Islet of Langerhans (tissue), 1 donor: Measurements from ENCODE around the gene SLC9A1.

Source experiments
- FAIRE-seq: peaks from one replicate; lab custom pipeline; 2011; peaks lifted over from hg19 to GRCh38; lab: Jason Lieb, UNC

The SLC9A1 gene

DNA sequence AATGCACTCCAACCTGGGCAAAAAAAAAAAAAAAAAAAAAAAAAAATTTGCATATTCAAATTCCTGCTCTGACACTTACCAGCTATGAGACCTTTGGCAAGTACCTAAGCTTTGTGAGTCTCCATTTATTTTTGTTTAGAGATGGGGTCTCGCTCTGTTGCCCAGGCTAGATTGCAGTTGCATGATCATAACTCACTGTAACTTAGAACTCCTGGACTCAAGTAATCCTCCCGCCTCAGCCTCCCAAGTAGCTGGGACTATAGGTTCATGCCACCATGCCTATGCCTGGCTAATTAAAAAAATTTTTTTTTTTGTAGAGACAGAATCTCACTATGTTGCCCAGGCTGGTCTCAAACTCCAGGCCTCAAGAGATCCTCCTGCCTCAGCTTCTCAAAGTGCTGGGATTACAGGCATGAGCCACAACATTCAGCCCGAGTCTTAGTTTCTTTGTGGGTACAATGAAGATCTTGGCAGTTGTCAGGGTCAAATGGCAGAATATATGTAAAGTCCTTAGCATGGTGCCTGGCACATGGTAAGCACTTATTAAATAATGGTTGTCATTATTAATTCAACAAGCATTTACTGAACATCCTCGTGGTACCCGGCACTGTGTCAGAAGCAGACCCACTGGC, 88.8 kb downstream of the SLC9A1 start:
- no peak for FAIRE-seq

DNA sequence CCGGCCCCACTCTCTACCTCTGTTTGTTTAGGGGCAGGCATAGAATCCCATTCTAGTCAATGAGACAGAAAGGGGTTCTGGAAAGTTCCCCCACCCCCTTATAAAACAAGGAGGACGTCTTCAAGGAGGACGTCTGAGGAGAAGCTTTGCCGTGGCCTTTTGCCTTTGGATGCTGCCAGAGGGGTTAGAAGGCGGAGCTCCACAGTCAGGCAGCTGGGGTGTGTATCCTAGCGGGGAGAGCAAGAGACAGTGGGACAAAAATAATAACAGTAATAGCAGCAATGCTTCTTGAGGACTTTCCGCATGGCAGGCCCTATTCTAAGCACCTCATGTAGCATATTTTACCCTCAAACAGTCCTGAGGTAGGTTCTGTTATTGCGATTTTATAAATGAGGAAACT, 94.0 kb downstream of the SLC9A1 start:
- no peak for FAIRE-seq

DNA sequence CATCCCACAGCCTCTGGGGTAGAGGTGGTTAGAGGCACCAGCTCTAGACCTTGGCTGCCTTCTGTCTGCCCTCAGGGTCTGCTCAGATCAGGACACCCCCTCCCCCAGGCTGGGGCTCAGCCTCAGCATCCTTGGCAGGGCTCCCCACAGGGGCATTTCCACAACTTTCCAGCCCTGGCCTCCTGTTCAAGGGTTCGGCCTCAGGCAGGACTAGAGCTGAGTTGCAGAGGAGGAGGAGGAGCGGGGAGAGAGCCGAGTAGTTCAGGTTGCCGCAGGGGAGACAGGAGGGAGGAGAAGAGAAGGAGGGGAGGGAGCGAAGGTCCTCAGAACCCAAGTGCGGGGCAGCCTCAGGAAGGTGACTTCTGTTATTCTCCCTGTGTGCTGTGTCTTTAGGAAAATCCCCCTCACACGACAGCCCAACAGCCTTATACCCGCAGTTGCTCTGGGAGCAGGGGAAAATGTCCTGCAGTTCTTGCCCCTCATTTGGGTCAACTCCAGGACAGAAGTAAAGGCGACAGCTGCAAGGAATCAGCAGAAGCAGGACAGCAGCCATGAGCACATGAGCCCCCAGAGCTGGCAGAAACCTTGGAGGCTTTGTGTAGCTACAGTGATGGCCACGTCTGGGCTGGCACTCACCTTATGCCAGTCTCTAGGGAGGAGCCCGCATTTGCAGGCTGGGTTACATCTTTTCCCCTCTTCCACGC, 95.8 kb downstream of the SLC9A1 start:
- no peak for FAIRE-seq

DNA sequence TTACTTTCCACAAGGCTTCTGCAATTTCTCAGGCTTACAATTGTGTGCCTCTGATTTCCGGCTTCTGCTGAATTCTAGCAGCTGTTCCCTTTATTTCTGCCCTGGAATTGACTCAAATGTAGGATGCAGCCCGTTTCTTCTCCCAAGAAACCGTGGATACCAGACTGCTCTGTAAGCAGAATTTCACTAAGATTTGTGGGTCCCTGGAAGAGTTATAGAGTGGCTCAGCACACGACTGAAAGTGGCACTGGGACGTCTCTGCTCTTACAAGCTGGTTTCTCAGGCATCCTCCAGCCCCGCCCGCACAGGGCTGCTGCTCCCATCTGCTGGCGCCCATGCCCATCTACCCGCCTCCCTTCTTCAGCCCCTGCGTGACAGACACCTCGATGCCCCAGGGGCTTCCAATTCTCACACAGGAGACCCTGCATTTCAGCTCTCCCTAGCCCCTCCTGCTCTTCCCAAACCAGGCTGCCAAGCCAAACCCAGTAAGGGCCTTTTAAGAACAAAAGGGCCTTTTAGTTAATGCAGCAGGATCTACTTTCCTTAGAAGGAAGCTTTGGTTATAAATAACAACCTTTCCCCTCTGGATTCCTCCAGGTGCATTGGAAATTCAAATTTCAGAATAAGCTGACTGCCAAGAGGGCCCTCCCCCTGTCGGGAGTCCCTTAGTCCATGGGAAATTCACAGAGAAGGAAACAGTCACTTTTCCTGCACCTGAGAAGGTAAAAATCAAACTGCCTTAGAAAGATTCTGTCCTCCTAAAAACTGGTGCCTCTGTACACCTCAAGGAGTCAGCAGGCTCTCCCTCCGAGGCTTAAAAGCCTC, 96.9 kb downstream of the SLC9A1 start:
- no peak for FAIRE-seq

DNA sequence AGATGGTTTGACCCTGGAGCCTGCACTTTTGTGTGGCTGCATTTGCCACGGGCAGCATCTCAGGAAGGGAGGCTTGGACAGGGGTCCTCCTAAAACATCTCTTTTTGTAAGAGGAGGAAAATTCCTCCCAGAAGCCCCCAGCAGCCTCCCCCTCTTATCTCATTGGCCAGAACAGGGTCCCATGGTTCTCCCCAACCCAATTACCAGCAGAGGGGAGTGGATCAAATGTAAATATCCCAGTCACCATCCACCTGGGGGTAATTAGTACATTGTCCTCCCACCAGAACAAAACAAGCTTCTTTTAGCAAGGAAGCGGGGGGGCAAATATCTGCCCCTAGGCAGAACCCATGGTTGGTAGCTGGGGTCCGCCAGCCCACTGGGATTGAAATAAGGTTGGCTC, 97.5 kb downstream of the SLC9A1 start:
- FAIRE-seq = no peak

DNA sequence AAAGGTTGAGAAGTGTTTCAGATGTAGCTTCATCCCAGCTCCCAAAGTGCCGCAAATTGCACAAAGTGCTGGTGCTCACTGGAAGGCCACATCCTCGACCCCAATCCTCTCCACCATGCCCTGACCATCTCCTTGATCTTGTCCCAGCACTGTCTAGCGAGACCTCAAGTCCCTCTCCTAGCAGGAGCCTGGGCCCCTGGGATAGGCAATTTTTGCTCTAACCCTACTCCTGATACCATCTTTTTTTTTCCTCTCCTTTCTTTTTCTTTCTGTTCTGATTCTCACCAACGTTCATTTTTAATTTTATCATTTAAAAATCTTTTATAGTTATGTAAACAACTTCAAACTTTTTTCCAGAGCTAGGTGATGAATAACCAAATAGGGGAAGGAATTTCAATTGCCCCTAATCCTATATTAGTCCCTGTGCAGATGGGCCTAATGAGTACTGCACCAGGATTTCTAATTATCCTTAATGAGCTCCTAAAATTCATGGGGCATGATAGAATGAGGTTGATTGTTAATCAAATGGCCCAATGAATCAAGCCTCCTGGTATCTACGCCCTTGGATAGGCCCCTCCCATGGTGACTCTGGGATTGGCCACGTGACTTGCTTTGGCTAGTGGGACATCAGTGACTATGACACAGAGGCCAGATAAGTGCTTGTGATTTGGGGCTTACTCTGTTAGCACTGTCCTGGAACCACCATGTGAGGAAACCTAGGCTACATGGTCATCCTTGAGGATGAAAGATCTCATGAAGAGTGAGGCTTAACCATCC, 100.8 kb downstream of the SLC9A1 start:
- FAIRE-seq = no peak

DNA sequence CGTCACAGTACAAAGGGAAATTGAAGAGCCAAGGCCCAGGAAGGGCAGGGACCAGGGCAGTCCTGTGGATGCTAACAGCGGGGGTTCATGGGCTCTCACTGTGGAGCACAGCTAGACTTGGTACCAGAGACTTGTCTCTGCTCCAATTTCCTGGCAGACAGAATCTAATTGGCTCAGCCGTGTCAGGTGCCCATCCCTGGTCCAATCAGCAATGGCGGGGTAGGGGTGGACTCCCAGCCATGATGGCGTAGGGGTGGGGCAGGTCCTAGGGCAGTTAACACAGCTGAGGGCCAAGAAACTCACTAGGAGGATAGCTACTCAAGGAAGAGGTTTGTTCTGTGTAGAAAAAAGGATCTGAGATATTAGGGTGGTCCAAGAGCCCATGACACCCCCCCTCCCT, 102.4 kb downstream of the SLC9A1 start:
- no peak for FAIRE-seq

DNA sequence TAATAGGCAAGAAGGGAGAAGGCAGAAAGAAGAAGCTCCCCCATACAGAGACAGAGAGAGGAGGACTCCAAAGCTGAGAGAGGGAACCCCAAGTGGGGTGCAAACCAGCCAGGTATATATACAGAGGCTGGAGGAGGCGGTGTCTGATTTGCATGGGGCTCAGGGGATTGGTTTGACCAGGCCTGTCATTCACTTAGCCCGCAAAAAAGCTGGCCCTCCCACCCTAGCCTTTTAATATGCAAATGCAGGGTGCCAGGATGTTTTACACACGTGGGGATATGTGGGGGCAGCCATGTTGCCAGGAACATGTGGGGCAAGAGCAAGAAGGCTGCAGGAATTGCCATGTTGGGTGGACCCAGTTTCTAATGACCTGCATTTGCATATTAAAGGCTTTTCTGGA, 105.3 kb downstream of the SLC9A1 start:
- FAIRE-seq = no peak

DNA sequence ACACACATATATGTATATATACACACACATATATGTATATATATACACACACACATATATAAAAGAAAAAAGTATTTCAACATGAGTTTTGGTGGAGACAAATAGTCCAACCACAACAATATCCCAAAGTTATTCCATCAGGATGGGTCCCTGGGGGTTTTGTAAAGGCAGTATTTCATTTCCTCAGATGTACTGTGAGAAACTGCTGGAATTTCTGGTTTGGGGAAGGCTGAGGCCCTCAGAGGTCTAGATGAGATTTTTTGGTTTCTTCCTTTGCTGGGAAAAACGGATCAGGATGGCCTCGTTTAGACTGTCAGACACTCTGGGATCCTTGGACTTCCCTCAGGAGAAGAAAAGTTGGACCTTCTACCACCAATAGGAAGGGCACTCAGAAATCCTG, 105.8 kb downstream of the SLC9A1 start:
- no peak for FAIRE-seq
